ENCODE measurements around the gene SORCS2. TPM values are rescaled to one million over a fixed set of nuclear protein-coding genes. Genes with fewer than 3 reads are reported as not detected.

The SORCS2 gene
- total and polyA plus RNA-seq, 8 donors, result 4.6 to 9.7 (median 7.2) TPM

GRCh38 chr4:7533267-7533666 is 340.9 kb downstream of the SORCS2 start:
- Histone ChIP-seq H3K9me3 (peaks cover 0 to 2% of the 10 kb centered on the region in 2 donors), H3K4me3 (no peak overlapping the region), H3K27me3 (peaks cover 0 to 25% of the 10 kb centered on the region in 2 donors), H3K4me1 (no peaks in the 10 kb centered on the region), H3K36me3 (no peaks in the 10 kb centered on the region), H3K27ac (no peak overlapping the region)
- intact Hi-C loops (cut with DNase I), result no loop called here
- DNase-seq (peak in 1 of 4 donors; percentile 63), ATAC-seq (no peak)
- no peak for TF ChIP-seq CTCF (IDR thresholded peaks at IDR 0.05)

- Histone ChIP-seq H3K36me3 (no peaks in the 10 kb centered on the region), H3K27ac (no peak overlapping the region), H3K4me1 (no peaks in the 10 kb centered on the region), H3K9me3 (peaks cover 0 to 2% of the 10 kb centered on the region in 2 donors), H3K4me3 (no peak overlapping the region), H3K27me3 (peaks cover 0 to 17% of the 10 kb centered on the region in 2 donors)
- no peak for TF ChIP-seq CTCF (IDR thresholded peaks at IDR 0.05)
- no peak for ATAC-seq
- intact Hi-C loops (cut with DNase I), result no loop called here
- peak in 1 of 4 donors; percentile 55 for DNase-seq
Measured at GRCh38 chr4:7535094-7535493, 342.8 kb downstream of the SORCS2 start.

GRCh38 chr4:7535619-7536018 is 343.3 kb downstream of the SORCS2 start:
- no peaks in the 10 kb centered on the region for H3K4me1 ChIP-seq
- H3K4me3 ChIP-seq, result no peak overlapping the region
- TF ChIP-seq CTCF (IDR thresholded peaks at IDR 0.05), result no peak
- no peak for ATAC-seq
- H3K9me3 ChIP-seq, result peaks cover 0 to 2% of the 10 kb centered on the region in 2 donors
- intact Hi-C loops (cut with DNase I), result no loop called here
- H3K36me3 ChIP-seq, result no peaks in the 10 kb centered on the region
- no peak overlapping the region for H3K27ac ChIP-seq
- peaks cover 0 to 14% of the 10 kb centered on the region in 2 donors for H3K27me3 ChIP-seq
- peak in 1 of 4 donors; percentile 53 for DNase-seq

GRCh38 chr4:7536876-7537275 is 344.5 kb downstream of the SORCS2 start:
- peaks cover 0 to 1% of the 10 kb centered on the region in 2 donors for H3K27me3 ChIP-seq
- no peaks in the 10 kb centered on the region for H3K4me1 ChIP-seq
- intact Hi-C loops (cut with DNase I), result no loop called here
- no peak for TF ChIP-seq CTCF (IDR thresholded peaks at IDR 0.05)
- H3K36me3 ChIP-seq, result no peaks in the 10 kb centered on the region
- no peak for ATAC-seq
- no peak overlapping the region for H3K4me3 ChIP-seq
- H3K27ac ChIP-seq, result no peak overlapping the region
- DNase-seq, result peak in 1 of 4 donors; percentile 73
- H3K9me3 ChIP-seq, result peaks cover 0 to 2% of the 10 kb centered on the region in 2 donors

- intact Hi-C loops (cut with DNase I), result no loop called here
- no peak for TF ChIP-seq CTCF (IDR thresholded peaks at IDR 0.05)
- ATAC-seq (no peak), DNase-seq (no peak)
- no peak overlapping the region for H3K27ac ChIP-seq
- no peak overlapping the region for H3K4me3 ChIP-seq
- no peaks in the 10 kb centered on the region for H3K36me3 ChIP-seq
- H3K9me3 ChIP-seq, result peaks cover 0 to 2% of the 10 kb centered on the region in 2 donors
- no peaks in the 10 kb centered on the region for H3K4me1 ChIP-seq
- no peaks in the 10 kb centered on the region for H3K27me3 ChIP-seq
Measured at GRCh38 chr4:7537853-7538400, 345.6 kb downstream of the SORCS2 start.

Data from left lung (tissue), 10 donors.